C4-2B (cell line): ENCODE measurements around the gene CCDC6.

Experiments
- CTCF ChIP-seq: fragments of 450-650 bp; conservative IDR thresholded peaks from 2 replicates; pipeline ENCODE4 v1.5.1; 2017; ENCODE audit warnings: mild to moderate bottlenecking
- ZFX ChIP-seq: fragments of 450-650 bp; IDR thresholded peaks from 2 replicates; pipeline ENCODE4 v1.6.1; 2017

- TF ChIP-seq CTCF (no peak), ZFX (no peak)
Measured at GRCh38 chr10:59823751-59824150, 82.6 kb downstream of the CCDC6 start.
